ENCODE measurements around the gene DUSP1. TPM values are rescaled to one million over a fixed set of nuclear protein-coding genes. Genes with fewer than 3 reads are reported as not detected.

Gene DUSP1
- total and polyA plus RNA-seq, 3 donors from 2014 or later, result 86.2 to 172 (median 159) TPM

GRCh38 chr5:172749881-172750633, 20.9 kb downstream of the DUSP1 start:
- Histone ChIP-seq H3K27me3 (no peaks in the 10 kb centered on the region), H3K9me3 (no peaks in the 10 kb centered on the region), H3K4me1 (peaks cover 15% of the 10 kb centered on the region), H3K27ac (peak overlapping the region in 1 of 2 donors; percentile 33), H3K36me3 (ENCODE audit: low read depth, missing control alignments) (no peaks in the 10 kb centered on the region), H3K4me3 (no peak overlapping the region)
- WGBS, 2 donors, result 36 to 46% methylated on average over 15 to 19 of the region's 19 CpGs
- DNase-seq, result no peak
- TF ChIP-seq, protein P1, sequence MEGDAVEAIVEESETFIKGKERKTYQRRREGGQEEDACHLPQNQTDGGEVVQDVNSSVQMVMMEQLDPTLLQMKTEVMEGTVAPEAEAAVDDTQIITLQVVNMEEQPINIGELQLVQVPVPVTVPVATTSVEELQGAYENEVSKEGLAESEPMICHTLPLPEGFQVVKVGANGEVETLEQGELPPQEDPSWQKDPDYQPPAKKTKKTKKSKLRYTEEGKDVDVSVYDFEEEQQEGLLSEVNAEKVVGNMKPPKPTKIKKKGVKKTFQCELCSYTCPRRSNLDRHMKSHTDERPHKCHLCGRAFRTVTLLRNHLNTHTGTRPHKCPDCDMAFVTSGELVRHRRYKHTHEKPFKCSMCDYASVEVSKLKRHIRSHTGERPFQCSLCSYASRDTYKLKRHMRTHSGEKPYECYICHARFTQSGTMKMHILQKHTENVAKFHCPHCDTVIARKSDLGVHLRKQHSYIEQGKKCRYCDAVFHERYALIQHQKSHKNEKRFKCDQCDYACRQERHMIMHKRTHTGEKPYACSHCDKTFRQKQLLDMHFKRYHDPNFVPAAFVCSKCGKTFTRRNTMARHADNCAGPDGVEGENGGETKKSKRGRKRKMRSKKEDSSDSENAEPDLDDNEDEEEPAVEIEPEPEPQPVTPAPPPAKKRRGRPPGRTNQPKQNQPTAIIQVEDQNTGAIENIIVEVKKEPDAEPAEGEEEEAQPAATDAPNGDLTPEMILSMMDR (IDR thresholded peaks at IDR 0.05), result no peak
- TF ChIP-seq POLR2A (IDR thresholded peaks at IDR 0.05), result no peak
- intact Hi-C loops (cut with DNase I; ENCODE audit: low total_unique reads), result no loop called here

DNA sequence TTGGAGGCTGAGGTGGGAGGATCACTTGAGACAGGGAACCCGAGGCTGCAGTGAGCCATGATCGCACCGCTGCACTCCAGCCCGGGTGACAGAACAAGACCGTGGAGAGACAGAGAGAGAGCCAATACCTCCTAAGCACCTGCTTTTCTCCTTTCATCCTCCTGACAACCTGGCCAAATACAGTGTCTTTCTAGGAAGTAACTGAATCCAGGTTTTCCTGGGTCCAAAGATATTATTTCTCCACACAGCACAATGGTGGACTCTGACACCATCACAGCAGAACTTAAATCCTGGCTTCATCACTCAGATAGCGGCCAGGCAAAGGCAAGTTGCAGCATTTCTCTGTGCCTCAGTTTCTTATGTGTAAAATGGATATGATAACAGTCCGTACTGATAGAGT, 21.9 kb downstream of the DUSP1 start:
- H3K4me1 ChIP-seq, result peaks cover 19% of the 10 kb centered on the region
- DNase-seq, result no peak
- no peaks in the 10 kb centered on the region for H3K36me3 ChIP-seq (ENCODE audit: low read depth, missing control alignments)
- no peaks in the 10 kb centered on the region for H3K27me3 ChIP-seq
- peak overlapping the region in 1 of 2 donors; percentile 50 for H3K4me3 ChIP-seq
- intact Hi-C loops (cut with DNase I; ENCODE audit: low total_unique reads), result no loop called here
- H3K27ac ChIP-seq, result peak overlapping the region; percentile 9 to 33
- H3K9me3 ChIP-seq, result no peaks in the 10 kb centered on the region
- TF ChIP-seq POLR2A (IDR thresholded peaks at IDR 0.05), result no peak
- TF ChIP-seq, protein P1 (IDR thresholded peaks at IDR 0.05), result no peak
- 78 to 85% methylated on average over 7 of the region's 7 CpGs for WGBS, 2 donors

GRCh38 chr5:172748341-172748843, 22.6 kb downstream of the DUSP1 start:
- 43 to 56% methylated on average over 27 to 28 of the region's 36 CpGs for WGBS, 2 donors
- H3K27ac ChIP-seq, result peak overlapping the region in 1 of 2 donors; percentile 33
- peaks cover 21% of the 10 kb centered on the region for H3K4me1 ChIP-seq
- no peaks in the 10 kb centered on the region for H3K9me3 ChIP-seq
- H3K27me3 ChIP-seq, result no peaks in the 10 kb centered on the region
- TF ChIP-seq POLR2A (IDR thresholded peaks at IDR 0.05), result no peak
- TF ChIP-seq, protein P1 (IDR thresholded peaks at IDR 0.05), result no peak
- intact Hi-C loops (cut with DNase I; ENCODE audit: low total_unique reads), result no loop called here
- no peaks in the 10 kb centered on the region for H3K36me3 ChIP-seq (ENCODE audit: low read depth, missing control alignments)
- H3K4me3 ChIP-seq, result peak overlapping the region; percentile 27 to 50
- no peak for DNase-seq

GRCh38 chr5:172747471-172747870, 23.5 kb downstream of the DUSP1 start:
- Histone ChIP-seq H3K9me3 (no peaks in the 10 kb centered on the region), H3K4me3 (no peak overlapping the region), H3K27ac (no peak overlapping the region), H3K36me3 (ENCODE audit: low read depth, missing control alignments) (no peaks in the 10 kb centered on the region), H3K27me3 (no peaks in the 10 kb centered on the region), H3K4me1 (peaks cover 21% of the 10 kb centered on the region)
- intact Hi-C loops (cut with DNase I; ENCODE audit: low total_unique reads), result no loop called here
- WGBS, 2 donors, result 59 to 61% methylated on average over 3 of the region's 3 CpGs
- DNase-seq, result no peak
- TF ChIP-seq, protein P1 (IDR thresholded peaks at IDR 0.05), result no peak
- no peak for TF ChIP-seq POLR2A (IDR thresholded peaks at IDR 0.05)

Measured in testis (tissue), 3 donors.